ENCODE results near the gene WTAP. TPM values are rescaled to one million over a fixed set of nuclear protein-coding genes. Genes with fewer than 3 reads are reported as not detected.

The WTAP gene
- total and polyA plus RNA-seq, 2 of the 8 experiments (the other 6 are each of a cell fraction or from before 2014, with no cell fraction given): 32.6 to 120 TPM

DNA sequence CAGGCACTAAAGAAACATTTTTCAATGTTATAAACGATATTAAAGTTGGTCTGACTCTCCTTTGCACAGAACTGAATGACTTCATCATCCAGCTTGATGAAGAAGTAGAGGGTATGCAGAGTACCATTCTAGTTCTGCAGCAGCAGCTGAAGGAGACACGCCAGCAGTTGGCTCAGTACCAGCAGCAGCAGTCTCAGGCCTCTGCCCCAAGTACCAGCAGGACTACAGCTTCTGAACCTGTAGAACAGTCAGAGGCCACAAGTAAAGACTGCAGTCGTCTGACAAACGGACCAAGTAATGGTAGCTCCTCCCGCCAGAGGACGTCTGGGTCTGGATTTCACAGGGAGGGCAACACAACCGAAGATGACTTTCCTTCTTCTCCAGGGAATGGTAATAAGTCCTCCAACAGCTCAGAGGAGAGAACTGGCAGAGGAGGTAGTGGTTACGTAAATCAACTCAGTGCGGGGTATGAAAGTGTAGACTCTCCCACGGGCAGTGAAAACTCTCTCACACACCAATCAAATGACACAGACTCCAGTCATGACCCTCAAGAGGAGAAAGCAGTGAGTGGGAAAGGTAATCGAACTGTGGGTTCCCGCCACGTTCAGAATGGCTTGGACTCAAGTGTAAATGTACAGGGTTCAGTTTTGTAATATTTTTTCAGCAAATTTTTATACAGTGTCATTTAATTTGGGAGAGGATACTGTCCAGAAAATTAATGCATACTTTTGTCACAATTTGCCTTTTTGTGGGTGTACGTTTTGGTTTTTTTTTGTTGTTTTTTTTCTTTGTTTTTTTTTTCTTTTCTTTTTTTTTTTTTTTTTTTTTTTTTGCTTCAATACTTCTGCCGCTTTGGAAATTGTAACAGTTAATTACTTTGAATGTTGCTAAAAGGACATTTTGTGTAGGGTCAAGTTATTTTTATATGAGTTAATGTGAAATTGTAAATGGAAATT lies 27.9 kb downstream of the WTAP start:
- Histone ChIP-seq H4K91ac (replicated peaks; ENCODE audit: insufficient read length, low read length) (no peak overlapping the region), H4K20me1 (replicated peaks in 1 of 2; ENCODE audit: control insufficient read depth in 1 of 2, insufficient read depth in 2 of 2, low read length in 2 of 2) (peaks cover 4 to 12% of the 10 kb centered on the region in 2 experiments), H2BK12ac (ENCODE audit: low read depth, low read length) (no peak overlapping the region), H3K79me1 (ENCODE audit: low read depth, low read length) (no peaks in the 10 kb centered on the region; the same call in 1 of the 2 replicates), H4K5ac (ENCODE audit: insufficient read length, low read depth, low read length) (no peak overlapping the region), H2BK5ac (ENCODE audit: low read depth, low read length) (no peak overlapping the region), H4K8ac (ENCODE audit: extremely low read depth, insufficient read depth, low read length) (peak overlapping the region; percentile 22), H3K23ac (ENCODE audit: insufficient read length) (no peak overlapping the region), H3K9me3 (ENCODE audit: insufficient read depth in 2 of 2, low read depth in 1 of 2, low read length in 1 of 2) (no peaks in the 10 kb centered on the region), H3K23me2 (ENCODE audit: low read depth, low read length) (no peaks in the 10 kb centered on the region), H2AK5ac (ENCODE audit: low read depth, low read length) (no peak overlapping the region), H2BK120ac (replicated peaks; ENCODE audit: low read depth, low read length) (no peak overlapping the region), H3K27ac (ENCODE audit: low read depth, low read length) (no peak overlapping the region), H3K4ac (replicated peaks; ENCODE audit: insufficient read length, low read depth, low read length) (no peak overlapping the region), H3K14ac (ENCODE audit: insufficient read length) (no peak overlapping the region), H3K18ac (ENCODE audit: extremely low read depth, low read length) (no peak overlapping the region), H3K79me2 (ENCODE audit: control insufficient read depth in 1 of 2, insufficient read depth in 2 of 2, low read length in 2 of 2) (peaks cover 0 to 7% of the 10 kb centered on the region in 2 experiments; a peak in 2 of 4 replicates), H2BK20ac (ENCODE audit: low read length) (no peak overlapping the region), H2AFZ (ENCODE audit: low read length) (no peak overlapping the region), H3K4me1 (replicated peaks in 1 of 4; ENCODE audit: control insufficient read depth in 3 of 4, insufficient read depth in 4 of 4, low read length in 3 of 4) (peaks cover 0 to 3% (median 2%) of the 10 kb centered on the region in 4 experiments; a peak in 5 of 7 replicates), H3K36me3 (ENCODE audit: control insufficient read depth in 2 of 4, insufficient read depth in 4 of 4, low read length in 3 of 4) (peaks cover 19 to 83% (median 50%) of the 10 kb centered on the region in 4 experiments), H3K27me3 (replicated peaks in 1 of 4; ENCODE audit: control insufficient read depth in 3 of 4, extremely low read depth in 1 of 4, insufficient read depth in 3 of 4, low read length in 3 of 4) (no peaks in the 10 kb centered on the region), H2BK15ac (ENCODE audit: low read length) (no peak overlapping the region), H3K56ac (replicated peaks; ENCODE audit: insufficient read length, low read depth, low read length) (no peak overlapping the region), H3K9ac (replicated peaks in 1 of 4; ENCODE audit: extremely low read depth in 1 of 4, low read depth in 3 of 4, low read length in 3 of 4) (no peak overlapping the region), H3K4me2 (ENCODE audit: insufficient read depth in 1 of 2, low read depth in 2 of 2, low read length in 2 of 2) (no peak overlapping the region), H3K4me3 (ENCODE audit: extremely low read depth in 1 of 4, insufficient read depth in 2 of 4, low read depth in 3 of 4, low read length in 4 of 4) (no peak overlapping the region)
- no peak for DNase-seq (ENCODE audit: low read depth in 1 of 2, low spot score in 2 of 2)
- POLR2A ChIA-PET (ENCODE audit: partially characterized antibody): interaction anchor here (0.8 to 1.2 kb wide), 4 partner anchors 23 to 38 kb away, joined by 3 read pairs; no protein-coding TSS in a partner anchor
- no peak for FAIRE-seq
- no peak for TF ChIP-seq BACH1 (IDR thresholded peaks at IDR 0.05; ENCODE audit: low read length)
- TF ChIP-seq POLR2AphosphoS5 (IDR thresholded peaks at IDR 0.05; ENCODE audit: low read depth, low read length): peak; percentile 13; the same call in 1 of the 2 replicates
- CTCF ChIA-PET (ENCODE audit: partially characterized antibody): no interaction called here
- 96% methylated on average over 15 of the region's 15 CpGs; no CpG with 5 or more reads in 1 of the 2 experiments for WGBS, 2 experiments (ENCODE audit: extremely low coverage in 1 of 2, insufficient coverage in 1 of 2, insufficient read length in 1 of 2, insufficient replicate concordance in 2 of 2, low coverage in 1 of 2, low lambda C conversion rate in 2 of 2, missing lambda C conversion rate in 1 of 2)
